H9 (cell line): ENCODE measurements around the gene SMCP. TPM values are rescaled to one million over a fixed set of nuclear protein-coding genes. Genes with fewer than 3 reads are reported as not detected.

Source experiments
- DNase-seq: peaks from one replicate; pipeline ENCODE4 v3.0.0-alpha.2; 2017
- H2AFZ ChIP-seq: one replicate; pipeline ENCODE4 v1.6.1; 2013; ENCODE audit warnings: mild to moderate bottlenecking, low read length, control low read depth, moderate library complexity
- H2AK5ac ChIP-seq: 2 replicates; pipeline ENCODE4 v1.6.1; 2013; ENCODE audit warnings: low read length, control low read depth, mixed read lengths; ENCODE audit not compliant: insufficient read length
- H2BK120ac ChIP-seq: one replicate; pipeline ENCODE4 v1.6.1; 2013; ENCODE audit warnings: low read depth, mild to moderate bottlenecking, low read length, control low read depth, inconsistent platforms; ENCODE audit not compliant: poor library complexity, severe bottlenecking
- H2BK12ac ChIP-seq: 2 replicates; pipeline ENCODE4 v1.6.1; 2013; ENCODE audit warnings: low read length, control low read depth, mixed read lengths, low read depth; ENCODE audit not compliant: insufficient read length
- H2BK15ac ChIP-seq: 2 replicates; pipeline ENCODE4 v1.6.1; 2013; ENCODE audit warnings: low read depth, low read length, control low read depth
- H2BK20ac ChIP-seq: one replicate; pipeline ENCODE4 v1.6.1; 2013; ENCODE audit warnings: low read depth, mild to moderate bottlenecking, low read length, control low read depth, inconsistent platforms; ENCODE audit not compliant: poor library complexity, severe bottlenecking
- H2BK5ac ChIP-seq: 2 replicates; pipeline ENCODE4 v1.6.1; 2013; ENCODE audit warnings: low read length, control low read depth, mixed read lengths; ENCODE audit not compliant: insufficient read length
- H3K14ac ChIP-seq: 2 replicates; pipeline ENCODE4 v1.6.1; 2013; ENCODE audit warnings: low read length, control low read depth; ENCODE audit not compliant: insufficient read depth
- H3K18ac ChIP-seq: 2 replicates; pipeline ENCODE4 v1.6.1; 2013; ENCODE audit warnings: low read depth, mild to moderate bottlenecking, mixed read lengths, low read length, control low read depth; ENCODE audit not compliant: insufficient read length
- H3K23ac ChIP-seq: 2 replicates; pipeline ENCODE4 v1.6.1; 2013; ENCODE audit warnings: low read length, control low read depth, mixed read lengths, low read depth; ENCODE audit not compliant: insufficient read length
- H3K23me2 ChIP-seq: 2 replicates; pipeline ENCODE4 v1.6.1; 2013; ENCODE audit warnings: low read depth, mild to moderate bottlenecking, mixed read lengths, low read length, control low read depth; ENCODE audit not compliant: insufficient read length, poor library complexity, severe bottlenecking
- H3K27ac ChIP-seq: 2 replicates; pipeline ENCODE4 v1.5.1; 2013; ENCODE audit warnings: low read length, control low read depth, mixed read lengths, low read depth; ENCODE audit not compliant: insufficient read length
- H3K27me3 ChIP-seq: 2 replicates; pipeline ENCODE4 v1.6.1; 2013; ENCODE audit warnings: low read length, control low read depth, inconsistent platforms; ENCODE audit not compliant: insufficient read depth
- H3K4ac ChIP-seq: 2 replicates; pipeline ENCODE4 v1.6.1; 2013; ENCODE audit warnings: low read depth, mild to moderate bottlenecking, control low read depth, inconsistent platforms, low read length, moderate library complexity
- H3K4me1 ChIP-seq: 2 replicates; pipeline ENCODE4 v1.6.1; 2013; ENCODE audit warnings: low read length, control low read depth, inconsistent platforms; ENCODE audit not compliant: insufficient read depth
- H3K4me2 ChIP-seq: 2 replicates; pipeline ENCODE4 v1.6.1; 2013; ENCODE audit warnings: low read length, control low read depth, mixed read lengths; ENCODE audit not compliant: insufficient read length, insufficient read depth
- H3K56ac ChIP-seq: 2 replicates; pipeline ENCODE4 v1.6.1; 2013; ENCODE audit warnings: low read depth, mild to moderate bottlenecking, mixed read lengths, low read length, control low read depth; ENCODE audit not compliant: insufficient read length
- H3K79me1 ChIP-seq: 2 replicates; pipeline ENCODE4 v1.6.1; 2013; ENCODE audit warnings: low read depth, mild to moderate bottlenecking, moderate library complexity, low read length, control low read depth, inconsistent platforms; ENCODE audit not compliant: insufficient read depth, poor library complexity, severe bottlenecking
- H3K79me2 ChIP-seq: 2 replicates; pipeline ENCODE4 v1.6.1; 2013; ENCODE audit warnings: low read length, control low read depth, inconsistent platforms; ENCODE audit not compliant: insufficient read depth
- H3K9ac ChIP-seq: 2 replicates; pipeline ENCODE4 v1.6.1; 2013; ENCODE audit warnings: low read length, control low read depth, mixed read lengths; ENCODE audit not compliant: insufficient read length; ENCODE audit errors: extremely low read depth
- H3K9me3 ChIP-seq: one replicate; pipeline ENCODE4 v1.6.1; 2013; ENCODE audit warnings: low read depth, low read length, inconsistent platforms; ENCODE audit not compliant: control insufficient read depth
- H3T11ph ChIP-seq: one replicate; pipeline ENCODE4 v1.6.1; 2013; ENCODE audit warnings: mild to moderate bottlenecking, low read length, control low read depth, inconsistent platforms
- H4K20me1 ChIP-seq: one replicate; pipeline ENCODE4 v1.6.1; 2013; ENCODE audit not compliant: control insufficient read depth, insufficient read length, insufficient read depth
- H4K5ac ChIP-seq: 2 replicates; pipeline ENCODE4 v1.6.1; 2013; ENCODE audit warnings: low read depth, mild to moderate bottlenecking, mixed read lengths, low read length, control low read depth; ENCODE audit not compliant: insufficient read length
- H4K8ac ChIP-seq: replicated peaks from 2 replicates; pipeline ENCODE4 v1.6.1; 2013; ENCODE audit warnings: low read length, control low read depth, mixed read lengths, low read depth; ENCODE audit not compliant: insufficient read length
- H4K91ac ChIP-seq: 2 replicates; pipeline ENCODE4 v1.6.1; 2013; ENCODE audit warnings: low read depth, mild to moderate bottlenecking, moderate library complexity, mixed read lengths, low read length, control low read depth; ENCODE audit not compliant: insufficient read length
- H3K27ac Mint-ChIP-seq, 3 experiments: 2 replicates in 2 of 3; 3 replicates in 1 of 3; pipeline ENCODE4 v1.8.0; 2020 to 2021; ENCODE audit warnings: mixed read lengths in 3 of 3, mild to moderate bottlenecking in 1 of 3, moderate library complexity in 1 of 3
- H3K27me3 Mint-ChIP-seq: 2 replicates; pipeline ENCODE4 v1.8.0; 2021; ENCODE audit warnings: low read depth, mild to moderate bottlenecking, moderate library complexity, mixed read lengths
- H3K36me3 Mint-ChIP-seq, 3 experiments: 2 replicates in 2 of 3; 3 replicates in 1 of 3; pipeline ENCODE4 v1.8.0; 2020 to 2021; ENCODE audit warnings: low read depth in 3 of 3, mixed read lengths in 3 of 3; ENCODE audit not compliant: insufficient read depth in 1 of 3
- H3K4me1 Mint-ChIP-seq, 2 experiments: 2 replicates each; pipeline ENCODE4 v1.8.0; 2020; ENCODE audit warnings: mixed read lengths in 2 of 2
- H3K4me3 Mint-ChIP-seq, 2 experiments: 2 replicates in 1 of 2; 3 replicates in 1 of 2; pipeline ENCODE4 v1.8.0; 2020 to 2021; ENCODE audit warnings: mild to moderate bottlenecking in 2 of 2, mixed read lengths in 2 of 2, moderate library complexity in 1 of 2
- H3K9me3 Mint-ChIP-seq, 2 experiments: 2 replicates in 1 of 2; 3 replicates in 1 of 2; pipeline ENCODE4 v1.8.0; 2020; ENCODE audit warnings: mild to moderate bottlenecking in 2 of 2, mixed read lengths in 2 of 2, moderate library complexity in 1 of 2
- whole genome bisulfite sequencing: extraction: QIAGEN DNeasy Blood & Tissue Kit; methylation state at CpG from one replicate; pipeline ENCODE4 v1.1.7; 2013; ENCODE audit warnings: missing lambda C conversion rate, low lambda C conversion rate, mixed read lengths; ENCODE audit not compliant: insufficient read length; ENCODE audit errors: extremely low coverage; 5-methylcytosine and 5-hydroxymethylcytosine counted together
- total RNA-seq: library from RNA; stranded (reverse); gene quantifications from 2 replicates; pipeline ENCODE4 v1.2.1, GENCODE V29; 2021
- TF ChIP-seq, protein P1 (sequence below): fragments of 200-600 bp; sonication (generic); conservative IDR thresholded peaks from 3 replicates; pipeline ENCODE4 v1.8.0; 2021; ENCODE audit warnings: antibody characterized with exemption, mild to moderate bottlenecking

The SMCP gene
- total RNA-seq, 1 experiment from 2014 or later: not detected

DNA sequence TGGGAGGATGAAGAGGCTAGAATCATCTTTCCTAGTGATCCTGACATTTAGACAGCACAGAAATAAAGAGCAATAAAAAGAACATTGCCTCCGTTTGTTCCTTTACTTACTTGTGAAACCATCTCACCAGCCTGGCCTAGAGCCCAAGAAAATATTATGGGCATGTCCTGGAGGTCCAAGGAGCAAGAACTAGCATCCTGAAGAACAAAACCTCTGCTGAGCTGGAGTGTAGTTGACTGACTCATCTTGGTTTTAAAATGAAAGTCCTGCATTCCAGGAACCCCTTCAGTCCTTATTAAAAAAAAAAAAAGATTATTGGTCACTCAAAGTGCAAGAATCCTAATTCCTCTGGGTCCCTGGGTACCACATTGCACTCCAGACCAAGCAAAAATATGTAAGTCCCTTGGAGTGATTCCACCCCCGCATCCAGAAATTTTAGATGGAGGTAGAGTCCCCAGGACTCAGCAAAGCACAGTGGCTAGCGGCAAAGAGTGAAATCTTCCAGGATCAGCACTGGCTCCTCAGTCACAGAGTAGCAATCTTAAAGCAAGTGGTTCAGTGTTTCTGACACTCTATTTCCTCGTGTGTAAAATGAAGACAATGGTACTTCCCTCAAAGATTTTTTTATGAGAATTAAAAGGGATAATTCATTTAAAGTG lies 7.0 kb downstream of the SMCP start:
- Histone ChIP-seq H2BK15ac (no peak overlapping the region), H2BK5ac (no peak overlapping the region), H4K20me1 (no peaks in the 10 kb centered on the region), H4K91ac (no peak overlapping the region), H3K4ac (no peak overlapping the region), H3K23ac (no peak overlapping the region), H4K5ac (no peak overlapping the region), H2AK5ac (no peak overlapping the region), H2BK20ac (no peak overlapping the region), H3K9ac (no peak overlapping the region), H3K4me2 (no peak overlapping the region), H2AFZ (no peak overlapping the region), H3T11ph (no peak overlapping the region), H3K4me1 (no peaks in the 10 kb centered on the region), H3K18ac (no peak overlapping the region), H3K27ac (no peak overlapping the region), H3K23me2 (no peaks in the 10 kb centered on the region), H3K14ac (no peak overlapping the region), H3K56ac (no peak overlapping the region), H4K8ac (no peak overlapping the region), H3K9me3 (no peaks in the 10 kb centered on the region), H2BK12ac (no peak overlapping the region), H3K79me1 (no peaks in the 10 kb centered on the region), H3K27me3 (no peaks in the 10 kb centered on the region), H3K79me2 (no peaks in the 10 kb centered on the region), H2BK120ac (no peak overlapping the region)
- Mint-ChIP-seq H3K4me1 (no peaks in the 10 kb centered on the region), H3K9me3 (peaks cover 84 to 85% of the 10 kb centered on the region in 2 experiments), H3K4me3 (no peak overlapping the region), H3K27ac (no peak overlapping the region), H3K36me3 (peaks cover 0 to 18% (median 2%) of the 10 kb centered on the region in 3 experiments; a peak in 3 of 7 replicates), H3K27me3 (peaks cover 2% of the 10 kb centered on the region)
- TF ChIP-seq, protein P1, sequence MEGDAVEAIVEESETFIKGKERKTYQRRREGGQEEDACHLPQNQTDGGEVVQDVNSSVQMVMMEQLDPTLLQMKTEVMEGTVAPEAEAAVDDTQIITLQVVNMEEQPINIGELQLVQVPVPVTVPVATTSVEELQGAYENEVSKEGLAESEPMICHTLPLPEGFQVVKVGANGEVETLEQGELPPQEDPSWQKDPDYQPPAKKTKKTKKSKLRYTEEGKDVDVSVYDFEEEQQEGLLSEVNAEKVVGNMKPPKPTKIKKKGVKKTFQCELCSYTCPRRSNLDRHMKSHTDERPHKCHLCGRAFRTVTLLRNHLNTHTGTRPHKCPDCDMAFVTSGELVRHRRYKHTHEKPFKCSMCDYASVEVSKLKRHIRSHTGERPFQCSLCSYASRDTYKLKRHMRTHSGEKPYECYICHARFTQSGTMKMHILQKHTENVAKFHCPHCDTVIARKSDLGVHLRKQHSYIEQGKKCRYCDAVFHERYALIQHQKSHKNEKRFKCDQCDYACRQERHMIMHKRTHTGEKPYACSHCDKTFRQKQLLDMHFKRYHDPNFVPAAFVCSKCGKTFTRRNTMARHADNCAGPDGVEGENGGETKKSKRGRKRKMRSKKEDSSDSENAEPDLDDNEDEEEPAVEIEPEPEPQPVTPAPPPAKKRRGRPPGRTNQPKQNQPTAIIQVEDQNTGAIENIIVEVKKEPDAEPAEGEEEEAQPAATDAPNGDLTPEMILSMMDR: no peak
- WGBS: no CpG with 5 or more reads among the region's 4 CpGs
- DNase-seq: no peak
